GM19240 (cell line): ENCODE data around the gene TMC2.
"Not testable (repeated sequence)": the region's sequence is repeated elsewhere in the genome, so short reads cannot be mapped to it uniquely, and the experiment has no call there.

Experiments used
- DNase-seq: peaks from one replicate; pipeline ENCODE4 v3.0.0; 2011; ENCODE audit warnings: low spot score; ENCODE audit not compliant: insufficient read length

The TMC2 gene

GRCh38 chr20:2536560-2536986, at the start of gene TMC2:
Gene TMC2 (plus strand): TSS chr20:2536573. CDS start chr20:2536622, 49 bp downstream.
- no peak for DNase-seq

GRCh38 chr20:2502808-2503384, 33.5 kb upstream of the TMC2 start:
- not testable (repeated sequence) for DNase-seq

GRCh38 chr20:2504803-2505202, 31.6 kb upstream of the TMC2 start:
- DNase-seq: not testable (repeated sequence)

- not testable (repeated sequence) for DNase-seq
Observed at GRCh38 chr20:2506426-2506825, 29.9 kb upstream of the TMC2 start.

GRCh38 chr20:2507464-2507863, 28.9 kb upstream of the TMC2 start:
- no peak for DNase-seq

GRCh38 chr20:2507875-2508630, 28.3 kb upstream of the TMC2 start:
- DNase-seq: no peak

GRCh38 chr20:2508631-2509467, 27.5 kb upstream of the TMC2 start, which contains the start of gene ZNF343:
Gene ZNF343 (minus strand): TSS chr20:2508915. CDS start chr20:2493895, 15,020 bp downstream.
- peak; percentile 75 for DNase-seq

GRCh38 chr20:2509468-2509781, 26.9 kb upstream of the TMC2 start:
- DNase-seq: no peak

- DNase-seq: no peak
Observed at GRCh38 chr20:2509794-2510193, 26.6 kb upstream of the TMC2 start.

GRCh38 chr20:2515203-2515602, 21.2 kb upstream of the TMC2 start:
- DNase-seq: no peak

- DNase-seq: no peak
Observed at GRCh38 chr20:2516399-2516798, 20.0 kb upstream of the TMC2 start.

- no peak for DNase-seq
Observed at GRCh38 chr20:2518096-2518495, 18.3 kb upstream of the TMC2 start.

GRCh38 chr20:2518558-2518957, 17.8 kb upstream of the TMC2 start:
- no peak for DNase-seq

- no peak for DNase-seq
Observed at GRCh38 chr20:2519115-2519809, 17.1 kb upstream of the TMC2 start.

GRCh38 chr20:2520617-2521016, 15.8 kb upstream of the TMC2 start:
- DNase-seq: no peak

GRCh38 chr20:2521369-2522305, 14.7 kb upstream of the TMC2 start:
- peak; percentile 17 for DNase-seq

- DNase-seq: not testable (repeated sequence)
Observed at GRCh38 chr20:2522826-2523429, 13.4 kb upstream of the TMC2 start.

- DNase-seq: peak; percentile 73
Observed at GRCh38 chr20:2523919-2524708, 12.3 kb upstream of the TMC2 start.
